ENCODE results near the gene ABLIM1.

Gene ABLIM1

GRCh38 chr10:114402233-114402632 is 255.8 kb downstream of the ABLIM1 start:
- no peak for TF ChIP-seq POLR2AphosphoS5 (IDR thresholded peaks at IDR 0.05; ENCODE audit: low read depth, low read length)
- no peak for TF ChIP-seq SIN3A (IDR thresholded peaks at IDR 0.05; ENCODE audit: borderline replicate concordance, insufficient read depth, low read length)
- TF ChIP-seq FOXP2 (optimal IDR thresholded peaks at IDR 0.05; ENCODE audit: borderline replicate concordance, extremely low read depth, extremely low read length, insufficient read depth): no peak
- TF ChIP-seq REST (IDR thresholded peaks at IDR 0.05; ENCODE audit: insufficient read depth in 1 of 2, low read depth in 2 of 2, low read length in 2 of 2): no peak
- TF ChIP-seq TAF1 (IDR thresholded peaks at IDR 0.05; ENCODE audit: borderline replicate concordance, insufficient read depth, low read length): no peak

GRCh38 chr10:114401195-114401791 is 256.8 kb downstream of the ABLIM1 start:
- TF ChIP-seq POLR2AphosphoS5 (IDR thresholded peaks at IDR 0.05; ENCODE audit: low read depth, low read length) (no peak), SIN3A (IDR thresholded peaks at IDR 0.05; ENCODE audit: borderline replicate concordance, insufficient read depth, low read length) (no peak), REST (IDR thresholded peaks at IDR 0.05; ENCODE audit: insufficient read depth in 1 of 2, low read depth in 2 of 2, low read length in 2 of 2) (no peak), FOXP2 (optimal IDR thresholded peaks at IDR 0.05; ENCODE audit: borderline replicate concordance, extremely low read depth, extremely low read length, insufficient read depth) (no peak), TAF1 (IDR thresholded peaks at IDR 0.05; ENCODE audit: borderline replicate concordance, insufficient read depth, low read length) (no peak)

- no peak for TF ChIP-seq SIN3A (IDR thresholded peaks at IDR 0.05; ENCODE audit: borderline replicate concordance, insufficient read depth, low read length)
- TF ChIP-seq POLR2AphosphoS5 (IDR thresholded peaks at IDR 0.05; ENCODE audit: low read depth, low read length): no peak
- no peak for TF ChIP-seq TAF1 (IDR thresholded peaks at IDR 0.05; ENCODE audit: borderline replicate concordance, insufficient read depth, low read length)
- TF ChIP-seq FOXP2 (optimal IDR thresholded peaks at IDR 0.05; ENCODE audit: borderline replicate concordance, extremely low read depth, extremely low read length, insufficient read depth): no peak
- no peak for TF ChIP-seq REST (IDR thresholded peaks at IDR 0.05; ENCODE audit: insufficient read depth in 1 of 2, low read depth in 2 of 2, low read length in 2 of 2)
These were observed 258.0 kb downstream of the ABLIM1 start for GRCh38 chr10:114400091-114400490.

GRCh38 chr10:114399576-114399975 is 258.5 kb downstream of the ABLIM1 start:
- TF ChIP-seq SIN3A (IDR thresholded peaks at IDR 0.05; ENCODE audit: borderline replicate concordance, insufficient read depth, low read length) (no peak), POLR2AphosphoS5 (IDR thresholded peaks at IDR 0.05; ENCODE audit: low read depth, low read length) (no peak), REST (IDR thresholded peaks at IDR 0.05; ENCODE audit: insufficient read depth in 1 of 2, low read depth in 2 of 2, low read length in 2 of 2) (no peak), TAF1 (IDR thresholded peaks at IDR 0.05; ENCODE audit: borderline replicate concordance, insufficient read depth, low read length) (no peak)
